SK-N-MC (cell line): Measurements from ENCODE around the gene HSD17B3.

Experiments
- DNase-seq: peaks from one replicate; pipeline ENCODE4 v3.0.0-alpha.2; 2011; ENCODE audit warnings: low read depth, low spot score
- H3K27ac ChIP-seq: fragments of 200-600 bp; sonication (generic); 2 replicates; pipeline ENCODE4 v1.5.1; 2016; ENCODE audit warnings: mixed run types
- H3K36me3 ChIP-seq: fragments of 200-600 bp; sonication (generic); 2 replicates; pipeline ENCODE4 v1.6.1; 2017; ENCODE audit warnings: antibody characterized with exemption, low read length, mixed read lengths; ENCODE audit not compliant: insufficient read depth
- H3K4me3 ChIP-seq: fragments of 200-600 bp; sonication (generic); 2 replicates; pipeline ENCODE4 v1.5.1; 2016
- H3K9ac ChIP-seq: fragments of 200-600 bp; sonication (generic); 2 replicates; pipeline ENCODE4 v1.8.0; 2017; ENCODE audit warnings: mixed run types, mixed read lengths; ENCODE audit not compliant: insufficient read length
- H3K9me3 ChIP-seq: fragments of 200-600 bp; sonication (generic); 2 replicates; pipeline ENCODE4 v1.6.1; 2017; ENCODE audit warnings: low read depth, mild to moderate bottlenecking, antibody characterized with exemption, low read length, moderate library complexity, mixed read lengths
- EZH2 ChIP-seq: fragments of 200-600 bp; sonication (generic); IDR thresholded peaks from one replicate; pipeline ENCODE4 v1.6.1; 2017; ENCODE audit warnings: antibody characterized with exemption
- FOXP2 ChIP-seq: optimal IDR thresholded peaks from 2 replicates; pipeline ENCODE3; 2011; ENCODE audit warnings: mild to moderate bottlenecking, moderate library complexity; ENCODE audit not compliant: insufficient read depth; ENCODE audit errors: extremely low read length, control extremely low read depth
- POLR2AphosphoS5 ChIP-seq: IDR thresholded peaks from 2 replicates; pipeline ENCODE4 v1.6.1; 2012; ENCODE audit warnings: mild to moderate bottlenecking, low read depth, low read length, borderline replicate concordance

Gene HSD17B3

DNA sequence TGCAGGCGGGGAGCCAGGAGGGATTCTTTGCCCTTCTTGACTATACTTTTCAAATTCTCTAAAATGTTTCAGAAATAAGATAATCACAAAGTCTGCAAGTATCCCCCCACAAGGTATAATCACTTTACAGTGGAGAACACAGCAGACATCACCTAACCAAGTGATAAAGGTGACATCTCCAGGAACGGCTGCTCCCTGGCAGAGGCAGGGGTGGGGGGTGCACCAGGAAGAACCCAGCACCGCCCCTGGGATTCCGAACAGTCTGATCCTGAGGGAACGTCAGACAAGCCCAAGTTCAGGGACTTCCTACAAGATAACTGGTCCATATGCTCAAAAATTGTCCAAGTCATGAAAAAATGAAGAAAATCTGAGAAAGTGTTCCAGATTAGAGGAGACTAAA is 85.4 kb downstream of the HSD17B3 start:
- TF ChIP-seq EZH2 (no peak), FOXP2 (no peak), POLR2AphosphoS5 (no peak)
- H3K9me3 ChIP-seq, result no peaks in the 10 kb centered on the region
- H3K9ac ChIP-seq, result no peak overlapping the region
- no peak overlapping the region for H3K4me3 ChIP-seq
- no peaks in the 10 kb centered on the region for H3K36me3 ChIP-seq
- no peak overlapping the region for H3K27ac ChIP-seq
- no peak for DNase-seq

DNA sequence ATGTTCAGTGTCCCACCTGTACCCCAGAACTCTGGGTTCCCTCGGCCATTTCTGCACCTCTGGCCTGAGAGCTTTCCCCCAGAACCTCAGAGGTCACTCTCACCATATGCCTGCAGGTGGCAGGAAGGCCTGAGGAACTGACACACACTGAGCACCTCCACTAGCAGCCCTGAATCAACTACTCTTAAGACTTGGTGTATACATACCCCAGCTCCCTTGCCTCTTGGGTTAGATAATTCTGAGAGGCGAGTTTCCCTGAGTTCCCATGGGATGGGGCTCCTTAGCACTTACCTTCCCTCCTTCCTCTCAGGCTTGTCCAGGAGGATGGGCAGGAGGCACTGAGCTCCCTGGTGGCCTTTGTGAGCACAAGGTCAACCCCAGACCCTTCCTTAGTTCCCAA is 86.1 kb downstream of the HSD17B3 start:
- no peak for DNase-seq
- no peak overlapping the region for H3K9ac ChIP-seq
- no peaks in the 10 kb centered on the region for H3K9me3 ChIP-seq
- no peaks in the 10 kb centered on the region for H3K36me3 ChIP-seq
- no peak overlapping the region for H3K4me3 ChIP-seq
- no peak overlapping the region for H3K27ac ChIP-seq
- TF ChIP-seq POLR2AphosphoS5 (no peak), EZH2 (no peak), FOXP2 (no peak)

DNA sequence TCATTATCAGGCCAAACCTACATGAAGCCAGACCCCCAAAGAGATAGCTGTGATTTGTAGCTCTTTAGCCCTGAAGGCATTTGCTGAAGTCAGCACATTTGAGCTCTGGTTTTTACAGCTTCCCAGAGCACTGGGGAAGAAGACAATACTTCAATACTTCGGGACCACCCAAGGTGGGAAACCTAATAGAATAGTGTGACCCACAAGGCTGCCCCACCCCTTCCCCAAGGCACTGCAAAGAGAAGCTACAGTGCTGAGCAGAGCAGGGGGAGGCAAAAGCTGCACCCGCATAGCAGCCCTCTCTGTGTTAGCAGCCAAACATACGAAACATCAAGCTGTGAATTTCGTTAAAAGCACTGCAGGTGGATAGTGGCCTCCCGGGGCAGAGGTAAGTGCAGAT is 87.3 kb downstream of the HSD17B3 start:
- Histone ChIP-seq H3K27ac (no peak overlapping the region), H3K36me3 (no peaks in the 10 kb centered on the region), H3K9ac (no peak overlapping the region), H3K4me3 (no peak overlapping the region), H3K9me3 (no peaks in the 10 kb centered on the region)
- no peak for DNase-seq
- TF ChIP-seq POLR2AphosphoS5 (no peak), FOXP2 (no peak), EZH2 (no peak)

DNA sequence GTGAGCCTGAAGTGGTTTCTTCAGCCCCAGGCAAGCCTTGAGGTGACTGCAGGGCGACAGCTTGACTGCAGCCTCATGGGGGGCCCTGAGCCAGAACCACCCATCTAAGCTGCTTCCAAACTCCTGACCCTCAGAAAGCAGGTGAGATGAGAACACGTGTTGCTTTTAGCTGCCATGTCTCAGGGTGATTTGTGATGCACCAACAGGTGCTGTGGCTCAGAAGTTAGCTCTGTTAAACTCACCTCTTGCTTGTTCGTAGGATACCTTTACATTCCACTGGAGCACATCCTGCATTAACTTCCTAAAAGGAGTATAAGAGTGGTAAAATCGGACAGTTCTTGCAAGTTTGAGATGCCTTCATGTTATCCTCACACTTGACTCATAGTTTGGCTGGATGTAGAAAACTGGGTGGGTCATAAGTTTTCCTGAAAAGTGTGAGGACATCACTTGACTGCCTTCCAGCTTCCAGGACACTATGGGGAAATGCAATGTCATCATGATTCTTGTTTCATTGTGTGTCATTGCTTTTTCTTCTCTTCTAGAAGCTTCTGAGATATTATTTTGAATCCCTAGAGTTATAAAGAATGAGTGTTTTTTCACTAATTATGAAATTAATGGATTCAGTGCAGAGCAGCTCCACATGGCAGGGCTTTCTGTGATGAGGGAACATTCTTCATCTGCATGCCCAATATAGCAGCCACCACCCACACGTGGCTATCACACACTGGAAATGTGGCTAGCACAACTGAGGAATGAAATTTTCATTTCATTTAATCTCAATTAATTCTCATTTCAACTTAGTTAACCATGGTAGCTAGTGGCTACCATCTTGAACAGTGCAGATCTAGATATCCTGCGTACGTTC is 92.3 kb downstream of the HSD17B3 start:
- Histone ChIP-seq H3K4me3 (no peak overlapping the region), H3K9ac (no peak overlapping the region), H3K27ac (no peak overlapping the region), H3K9me3 (no peaks in the 10 kb centered on the region), H3K36me3 (no peaks in the 10 kb centered on the region)
- no peak for DNase-seq
- TF ChIP-seq POLR2AphosphoS5 (no peak), EZH2 (no peak), FOXP2 (no peak)

DNA sequence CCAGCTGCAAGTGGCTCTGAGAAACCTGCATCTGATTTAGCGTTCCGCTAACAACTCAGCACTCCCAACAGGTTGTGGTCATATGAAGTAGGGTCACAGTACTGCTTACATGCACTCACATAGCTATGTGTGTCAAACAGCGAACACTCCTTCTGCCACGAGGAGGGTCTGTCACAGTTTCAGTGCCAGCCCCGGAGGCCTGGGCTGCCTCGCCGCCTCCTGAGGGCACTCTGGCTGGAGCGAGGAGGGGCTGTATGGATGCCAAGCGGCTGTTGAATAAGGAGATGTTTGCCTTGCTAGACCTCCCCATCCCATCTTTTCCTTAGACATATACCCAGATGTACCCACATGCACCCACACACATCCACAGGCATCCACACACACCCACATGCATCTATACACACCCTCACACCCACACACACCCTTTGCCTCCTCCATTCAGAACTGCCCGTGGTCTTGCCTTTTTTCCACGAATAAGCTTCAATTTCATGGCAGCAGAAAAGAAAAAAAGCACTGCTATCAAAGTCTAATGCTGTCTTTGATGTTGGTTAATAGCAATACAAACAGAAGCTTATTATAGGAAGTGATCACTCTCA is 95.7 kb downstream of the HSD17B3 start:
- no peak for DNase-seq
- no peak overlapping the region for H3K9ac ChIP-seq
- TF ChIP-seq POLR2AphosphoS5, result no peak
- no peak for TF ChIP-seq EZH2
- no peak for TF ChIP-seq FOXP2

DNA sequence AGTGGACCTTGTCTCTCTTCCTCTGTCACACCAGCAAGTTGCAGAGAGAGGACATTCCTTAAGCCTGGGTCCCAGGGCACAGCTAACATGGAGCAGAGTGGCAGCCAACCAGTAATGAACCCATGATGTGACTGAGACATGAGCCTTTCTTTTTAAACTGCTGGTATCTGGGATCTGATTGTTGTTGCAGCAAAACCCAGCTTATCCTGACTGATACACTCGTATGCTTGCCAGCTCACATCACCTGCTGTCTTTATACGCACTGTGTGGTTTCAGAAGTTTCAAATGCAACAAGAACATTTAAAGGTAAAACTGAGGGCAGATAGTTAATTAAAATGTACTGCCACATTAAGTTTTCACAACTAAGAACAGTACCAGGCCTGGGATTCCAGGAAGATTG is 97.1 kb downstream of the HSD17B3 start:
- no peak for DNase-seq
- Histone ChIP-seq H3K4me3 (no peak overlapping the region), H3K36me3 (no peaks in the 10 kb centered on the region), H3K9me3 (no peaks in the 10 kb centered on the region), H3K27ac (no peak overlapping the region), H3K9ac (no peak overlapping the region)
- no peak for TF ChIP-seq EZH2
- TF ChIP-seq POLR2AphosphoS5, result no peak
- TF ChIP-seq FOXP2, result no peak

More for the DNA sequence above, 95.7 kb downstream of the HSD17B3 start:
- Histone ChIP-seq H3K9me3 (no peaks in the 10 kb centered on the region), H3K27ac (no peak overlapping the region), H3K36me3 (no peaks in the 10 kb centered on the region), H3K4me3 (no peak overlapping the region)

DNA sequence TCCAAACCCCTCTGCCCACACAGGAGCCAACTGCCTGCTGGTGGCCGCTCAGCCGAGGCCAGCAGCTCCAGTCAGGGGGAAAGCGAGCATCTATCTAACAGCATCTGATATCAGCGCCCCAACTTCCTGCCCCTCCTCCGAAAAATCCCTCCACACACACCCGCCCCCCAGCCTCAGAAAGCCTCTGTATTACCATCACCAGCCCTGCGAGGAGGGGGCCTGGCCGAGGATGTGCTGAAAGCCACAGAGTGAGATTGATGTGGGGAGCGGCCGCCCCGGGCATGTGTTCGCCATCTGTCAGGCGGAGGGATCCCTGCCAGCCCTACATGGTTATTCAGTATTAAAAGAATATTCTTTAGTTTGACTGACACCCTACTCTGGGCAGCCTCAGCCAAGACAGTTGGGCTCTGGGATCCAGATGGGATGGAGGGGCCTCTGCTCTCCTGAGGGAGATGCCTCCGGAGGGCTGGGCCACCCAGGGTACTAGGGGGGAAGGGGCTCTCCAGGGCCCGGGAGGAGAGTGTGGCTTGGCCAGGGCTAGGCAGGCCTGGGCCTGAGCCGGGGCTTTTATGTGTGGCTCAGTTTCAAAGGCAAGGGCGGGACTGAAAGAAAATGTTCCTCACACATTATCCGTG is 98.0 kb downstream of the HSD17B3 start:
- DNase-seq, result no peak
- H3K36me3 ChIP-seq, result no peaks in the 10 kb centered on the region
- no peak overlapping the region for H3K9ac ChIP-seq
- TF ChIP-seq FOXP2 (no peak), EZH2 (no peak), POLR2AphosphoS5 (no peak)
- no peak overlapping the region for H3K27ac ChIP-seq
- no peaks in the 10 kb centered on the region for H3K9me3 ChIP-seq
- H3K4me3 ChIP-seq, result no peak overlapping the region
